Liver (tissue), 9 donors: Measurements from ENCODE around the gene CAMKV. TPM values are rescaled to one million over a fixed set of nuclear protein-coding genes. Genes with fewer than 3 reads are reported as not detected.
A peak's percentile ranks its signal among the peaks of the same experiment; 100 is the strongest.

Experiments used
- DNase-seq: peaks from one replicate; pipeline ENCODE4 v3.0.0-alpha.2; 2017; ENCODE audit warnings: low spot score
- H3K27ac ChIP-seq, 2 donors: one replicate each; pipeline ENCODE4 v1.7.0; 2013; ENCODE audit warnings: inconsistent platforms in 2 of 2, low read length in 2 of 2, control low read depth in 1 of 2, low read depth in 1 of 2, mild to moderate bottlenecking in 1 of 2
- H3K27me3 ChIP-seq, 4 donors: one replicate each; pipeline versions ENCODE4 v1.6.1 to v1.7.0; 2013; ENCODE audit warnings: low read length in 3 of 4, inconsistent platforms in 1 of 4, mild to moderate bottlenecking in 1 of 4, moderate library complexity in 1 of 4; ENCODE audit not compliant: control insufficient read depth in 4 of 4, insufficient read depth in 4 of 4
- H3K36me3 ChIP-seq, 4 donors: one replicate each; pipeline versions ENCODE4 v1.6.1 to v1.7.0; 2013; ENCODE audit warnings: low read length in 3 of 4, mild to moderate bottlenecking in 3 of 4, low read depth in 1 of 4, moderate library complexity in 1 of 4; ENCODE audit not compliant: control insufficient read depth in 4 of 4, insufficient read depth in 3 of 4
- H3K4me1 ChIP-seq, 4 donors: one replicate each; pipeline versions ENCODE4 v1.6.1 to v1.7.0; 2013; ENCODE audit warnings: low read length in 3 of 4, mild to moderate bottlenecking in 3 of 4, moderate library complexity in 1 of 4; ENCODE audit not compliant: control insufficient read depth in 4 of 4, insufficient read depth in 4 of 4
- H3K4me3 ChIP-seq, 3 donors: one replicate each; pipeline versions ENCODE4 v1.6.1 to v1.7.0; 2013; ENCODE audit warnings: low read length in 3 of 3, control low read depth in 1 of 3, low read depth in 1 of 3, mild to moderate bottlenecking in 1 of 3
- H3K9ac ChIP-seq, 2 donors: one replicate each; pipeline ENCODE4 v1.7.0; 2013; ENCODE audit warnings: low read length in 2 of 2, mild to moderate bottlenecking in 2 of 2, moderate library complexity in 2 of 2, control low read depth in 1 of 2, low read depth in 1 of 2
- H3K9me3 ChIP-seq, 4 donors: one replicate each; pipeline versions ENCODE4 v1.6.1 to v1.7.0; 2013; ENCODE audit warnings: low read length in 3 of 4; ENCODE audit not compliant: control insufficient read depth in 4 of 4
- EGR1 ChIP-seq, 2 donors: IDR thresholded peaks; 2 replicates each; pipeline ENCODE4 v1.6.1; 2016 to 2018; ENCODE audit warnings: antibody characterized with exemption in 2 of 2, low read depth in 2 of 2
- FOXA1 ChIP-seq: IDR thresholded peaks from 2 replicates; pipeline ENCODE4 v1.6.1; 2016; ENCODE audit warnings: antibody characterized with exemption
- FOXA2 ChIP-seq: IDR thresholded peaks from 2 replicates; pipeline ENCODE4 v1.6.1; 2016; ENCODE audit warnings: antibody characterized with exemption
- GABPA ChIP-seq, 2 donors: IDR thresholded peaks in 1 of 2; conservative IDR thresholded peaks in 1 of 2; 2 replicates each; pipeline ENCODE4 v1.6.1; 2016; ENCODE audit warnings: antibody characterized with exemption in 2 of 2, mild to moderate bottlenecking in 1 of 2, moderate library complexity in 1 of 2
- HNF4A ChIP-seq, 2 donors: conservative IDR thresholded peaks; 2 replicates each; pipeline ENCODE4 v1.6.1; 2016; ENCODE audit warnings: antibody characterized with exemption in 2 of 2, mild to moderate bottlenecking in 2 of 2
- NR2F2 ChIP-seq: IDR thresholded peaks from 2 replicates; pipeline ENCODE4 v1.6.1; 2016; ENCODE audit warnings: antibody characterized with exemption
- RAD21 ChIP-seq, 2 donors: IDR thresholded peaks; 2 replicates each; pipeline ENCODE4 v1.6.1; 2016; ENCODE audit warnings: antibody characterized with exemption in 2 of 2, mild to moderate bottlenecking in 2 of 2
- RXRA ChIP-seq, 2 donors: IDR thresholded peaks; 2 replicates each; pipeline ENCODE4 v1.6.1; 2017 to 2018; ENCODE audit warnings: antibody characterized with exemption in 2 of 2, mild to moderate bottlenecking in 1 of 2
- SP1 ChIP-seq: IDR thresholded peaks from 2 replicates; pipeline ENCODE4 v1.6.1; 2018; ENCODE audit warnings: antibody characterized with exemption, mild to moderate bottlenecking
- TAF1 ChIP-seq: conservative IDR thresholded peaks from 2 replicates; pipeline ENCODE4 v1.6.1; 2016; ENCODE audit warnings: antibody characterized with exemption, mild to moderate bottlenecking
- WGBS: extraction: QIAGEN DNeasy Blood & Tissue Kit; methylation state at CpG from one replicate; pipeline ENCODE4 v1.1.7; 2013; 5-methylcytosine and 5-hydroxymethylcytosine counted together
- polyA plus RNA-seq, 2 donors: library from polyadenylated mRNA; stranded (reverse) in 1 of 2; unstranded in 1 of 2; fragments of 200-250 nt in 1 of 2; fragments of >200 nt in 1 of 2; fragmentation: Nextera tagmentation in 1 of 2; extraction: Ambion mirVana in 1 of 2; gene quantifications; one replicate each; pipeline versions ENCODE4 v1.2.1 to v1.2.3, GENCODE V29; 2013 to 2015
- total RNA-seq, 2 donors: library from RNA; depleted of rRNA; stranded (reverse); fragments of >200 nt; gene quantifications; one replicate each; pipeline ENCODE4 v1.2.3, GENCODE V29; 2014
- TF ChIP-seq, protein P1 (sequence below): IDR thresholded peaks from 2 replicates; pipeline ENCODE4 v1.6.1; 2016; ENCODE audit warnings: antibody characterized with exemption
- TF ChIP-seq, protein P2 (sequence below): IDR thresholded peaks from 2 replicates; pipeline ENCODE4 v1.6.1; 2016; ENCODE audit warnings: antibody characterized with exemption, mild to moderate bottlenecking
- TF ChIP-seq, protein P3 (sequence below): IDR thresholded peaks from 2 replicates; pipeline ENCODE4 v1.6.1; 2016; ENCODE audit warnings: antibody characterized with exemption
- TF ChIP-seq, protein P4 (sequence below): fragments of 150-350 bp; IDR thresholded peaks from 2 replicates; pipeline ENCODE4 v1.5.1; 2017; ENCODE audit warnings: improper control_type of control experiment, low read depth, low read length; ENCODE audit not compliant: missing input control
- donor health status: healthy.
- donor health status: healthy.
- donor health status: healthy.
- donor health status: healthy.
- donor health status: healthy.

CAMKV gene
- total and polyA plus RNA-seq, 4 donors = not detected

DNA sequence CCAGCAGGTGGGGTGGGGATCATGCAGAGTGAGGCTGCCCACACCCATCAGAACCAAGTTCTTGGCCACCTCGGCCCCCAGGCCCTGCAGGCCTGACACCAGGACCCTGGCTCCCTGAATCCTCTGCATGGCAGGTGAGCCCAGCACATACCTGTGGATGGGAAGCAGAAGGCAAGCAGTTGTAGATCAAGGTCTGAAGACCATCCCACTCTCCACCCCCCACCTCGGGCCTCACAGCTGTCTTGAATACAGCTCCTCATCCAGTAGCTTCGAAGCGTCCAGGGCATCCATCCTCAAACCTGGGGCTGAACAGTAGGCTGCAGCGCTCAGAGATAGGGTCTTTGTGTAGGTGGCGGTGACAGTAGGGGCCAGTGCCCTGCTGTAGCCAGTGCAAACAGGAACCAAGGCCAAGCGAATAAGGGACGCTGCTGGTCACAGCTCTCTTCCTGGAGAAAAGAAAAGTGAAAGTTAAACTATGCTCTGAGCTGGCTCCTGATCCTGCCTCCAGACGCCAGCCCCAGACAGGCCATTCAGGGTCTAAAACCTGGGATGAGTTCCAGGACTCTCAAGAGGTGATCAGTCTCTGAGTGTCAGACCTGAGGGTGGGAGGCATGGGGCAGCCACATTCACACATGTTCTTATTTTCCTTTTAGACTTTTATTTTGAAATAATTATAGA is 56.1 kb downstream of the CAMKV start, which contains the start of gene UBA7:
Gene UBA7, minus strand, starts transcription at position 457 of the 678 bp plus-strand sequence. Its CDS starts 166 bp downstream, at position 291.
- Histone ChIP-seq H3K9me3 (no peaks in the 10 kb centered on the region), H3K9ac (peak within 1 kb of the TSS; percentile 63 to 79), H3K27ac (peak within 1 kb of the TSS; percentile 64 to 65), H3K27me3 (no peaks in the 10 kb centered on the region), H3K4me3 (peak within 1 kb of the TSS; percentile 45 to 79 (median 51)), H3K4me1 (peaks cover 0 to 34% (median 16%) of the 10 kb centered on the region in 4 donors), H3K36me3 (peaks cover 2 to 16% (median 10%) of the 10 kb centered on the region in 4 donors)
- WGBS = 12% methylated on average over 9 of the region's 9 CpGs
- peak; percentile 50 for DNase-seq
- TF ChIP-seq FOXA2 (peak; percentile 8), HNF4A (conservative IDR thresholded peaks at IDR 0.05) (peak; percentile 28 to 39), GABPA (IDR thresholded peaks at IDR 0.05 in 1 of 2, conservative IDR thresholded peaks at IDR 0.05 in 1 of 2) (peak in 1 of 2 donors; percentile 41), NR2F2 (peak; percentile 45), RAD21 (IDR thresholded peaks at IDR 0.05) (peak in 1 of 2 donors; percentile 34), RXRA (IDR thresholded peaks at IDR 0.05) (peak; percentile 60), TAF1 (no peak), SP1 (peak; percentile 72)
- TF ChIP-seq, protein P1, sequence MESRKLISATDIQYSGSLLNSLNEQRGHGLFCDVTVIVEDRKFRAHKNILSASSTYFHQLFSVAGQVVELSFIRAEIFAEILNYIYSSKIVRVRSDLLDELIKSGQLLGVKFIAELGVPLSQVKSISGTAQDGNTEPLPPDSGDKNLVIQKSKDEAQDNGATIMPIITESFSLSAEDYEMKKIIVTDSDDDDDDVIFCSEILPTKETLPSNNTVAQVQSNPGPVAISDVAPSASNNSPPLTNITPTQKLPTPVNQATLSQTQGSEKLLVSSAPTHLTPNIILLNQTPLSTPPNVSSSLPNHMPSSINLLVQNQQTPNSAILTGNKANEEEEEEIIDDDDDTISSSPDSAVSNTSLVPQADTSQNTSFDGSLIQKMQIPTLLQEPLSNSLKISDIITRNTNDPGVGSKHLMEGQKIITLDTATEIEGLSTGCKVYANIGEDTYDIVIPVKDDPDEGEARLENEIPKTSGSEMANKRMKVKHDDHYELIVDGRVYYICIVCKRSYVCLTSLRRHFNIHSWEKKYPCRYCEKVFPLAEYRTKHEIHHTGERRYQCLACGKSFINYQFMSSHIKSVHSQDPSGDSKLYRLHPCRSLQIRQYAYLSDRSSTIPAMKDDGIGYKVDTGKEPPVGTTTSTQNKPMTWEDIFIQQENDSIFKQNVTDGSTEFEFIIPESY = no peak
- TF ChIP-seq, protein P2, sequence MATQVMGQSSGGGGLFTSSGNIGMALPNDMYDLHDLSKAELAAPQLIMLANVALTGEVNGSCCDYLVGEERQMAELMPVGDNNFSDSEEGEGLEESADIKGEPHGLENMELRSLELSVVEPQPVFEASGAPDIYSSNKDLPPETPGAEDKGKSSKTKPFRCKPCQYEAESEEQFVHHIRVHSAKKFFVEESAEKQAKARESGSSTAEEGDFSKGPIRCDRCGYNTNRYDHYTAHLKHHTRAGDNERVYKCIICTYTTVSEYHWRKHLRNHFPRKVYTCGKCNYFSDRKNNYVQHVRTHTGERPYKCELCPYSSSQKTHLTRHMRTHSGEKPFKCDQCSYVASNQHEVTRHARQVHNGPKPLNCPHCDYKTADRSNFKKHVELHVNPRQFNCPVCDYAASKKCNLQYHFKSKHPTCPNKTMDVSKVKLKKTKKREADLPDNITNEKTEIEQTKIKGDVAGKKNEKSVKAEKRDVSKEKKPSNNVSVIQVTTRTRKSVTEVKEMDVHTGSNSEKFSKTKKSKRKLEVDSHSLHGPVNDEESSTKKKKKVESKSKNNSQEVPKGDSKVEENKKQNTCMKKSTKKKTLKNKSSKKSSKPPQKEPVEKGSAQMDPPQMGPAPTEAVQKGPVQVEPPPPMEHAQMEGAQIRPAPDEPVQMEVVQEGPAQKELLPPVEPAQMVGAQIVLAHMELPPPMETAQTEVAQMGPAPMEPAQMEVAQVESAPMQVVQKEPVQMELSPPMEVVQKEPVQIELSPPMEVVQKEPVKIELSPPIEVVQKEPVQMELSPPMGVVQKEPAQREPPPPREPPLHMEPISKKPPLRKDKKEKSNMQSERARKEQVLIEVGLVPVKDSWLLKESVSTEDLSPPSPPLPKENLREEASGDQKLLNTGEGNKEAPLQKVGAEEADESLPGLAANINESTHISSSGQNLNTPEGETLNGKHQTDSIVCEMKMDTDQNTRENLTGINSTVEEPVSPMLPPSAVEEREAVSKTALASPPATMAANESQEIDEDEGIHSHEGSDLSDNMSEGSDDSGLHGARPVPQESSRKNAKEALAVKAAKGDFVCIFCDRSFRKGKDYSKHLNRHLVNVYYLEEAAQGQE = peak; percentile 52
- TF ChIP-seq, protein P3, sequence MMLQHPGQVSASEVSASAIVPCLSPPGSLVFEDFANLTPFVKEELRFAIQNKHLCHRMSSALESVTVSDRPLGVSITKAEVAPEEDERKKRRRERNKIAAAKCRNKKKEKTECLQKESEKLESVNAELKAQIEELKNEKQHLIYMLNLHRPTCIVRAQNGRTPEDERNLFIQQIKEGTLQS = no peak

DNA sequence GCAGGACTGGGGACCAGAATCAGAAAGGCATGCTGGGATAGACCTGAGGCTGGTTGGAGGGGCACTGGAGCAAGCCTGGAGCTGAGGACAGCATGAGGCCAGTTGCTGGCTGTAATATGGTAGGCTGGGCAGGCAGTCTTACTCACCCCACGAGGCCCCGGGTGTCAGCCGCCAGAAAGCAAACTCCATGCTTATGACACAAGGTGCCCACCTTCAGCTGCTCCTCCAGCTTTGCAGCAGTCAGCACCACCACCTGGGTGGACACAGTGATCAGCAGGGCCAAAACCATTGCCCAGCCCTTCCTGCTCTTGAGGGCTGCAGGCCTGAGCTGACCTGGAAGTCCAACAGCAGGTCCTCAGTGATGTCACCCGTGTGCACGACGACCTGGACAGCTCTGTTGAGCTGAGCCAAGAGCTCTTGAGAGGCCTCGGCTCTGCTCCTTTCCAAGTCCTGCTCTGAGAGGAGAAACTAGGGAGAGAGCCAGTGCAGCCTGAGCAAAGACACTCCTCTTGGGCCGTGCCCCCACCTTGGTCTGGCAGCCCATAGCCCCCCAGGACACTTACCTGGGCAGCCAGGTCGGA is 56.7 kb downstream of the CAMKV start:
- Histone ChIP-seq H3K4me3 (peak overlapping the region; percentile 45 to 79 (median 51)), H3K27me3 (no peaks in the 10 kb centered on the region), H3K9ac (peak overlapping the region in 1 of 2 donors; percentile 79), H3K36me3 (peaks cover 2 to 16% (median 10%) of the 10 kb centered on the region in 4 donors), H3K9me3 (no peaks in the 10 kb centered on the region), H3K27ac (peak overlapping the region; percentile 64 to 65), H3K4me1 (peaks cover 0 to 37% (median 19%) of the 10 kb centered on the region in 4 donors)
- WGBS = 43% methylated on average over 9 of the region's 9 CpGs
- DNase-seq = no peak
- TF ChIP-seq, protein P3 = no peak
- TF ChIP-seq, protein P2 = no peak
- TF ChIP-seq, protein P4, sequence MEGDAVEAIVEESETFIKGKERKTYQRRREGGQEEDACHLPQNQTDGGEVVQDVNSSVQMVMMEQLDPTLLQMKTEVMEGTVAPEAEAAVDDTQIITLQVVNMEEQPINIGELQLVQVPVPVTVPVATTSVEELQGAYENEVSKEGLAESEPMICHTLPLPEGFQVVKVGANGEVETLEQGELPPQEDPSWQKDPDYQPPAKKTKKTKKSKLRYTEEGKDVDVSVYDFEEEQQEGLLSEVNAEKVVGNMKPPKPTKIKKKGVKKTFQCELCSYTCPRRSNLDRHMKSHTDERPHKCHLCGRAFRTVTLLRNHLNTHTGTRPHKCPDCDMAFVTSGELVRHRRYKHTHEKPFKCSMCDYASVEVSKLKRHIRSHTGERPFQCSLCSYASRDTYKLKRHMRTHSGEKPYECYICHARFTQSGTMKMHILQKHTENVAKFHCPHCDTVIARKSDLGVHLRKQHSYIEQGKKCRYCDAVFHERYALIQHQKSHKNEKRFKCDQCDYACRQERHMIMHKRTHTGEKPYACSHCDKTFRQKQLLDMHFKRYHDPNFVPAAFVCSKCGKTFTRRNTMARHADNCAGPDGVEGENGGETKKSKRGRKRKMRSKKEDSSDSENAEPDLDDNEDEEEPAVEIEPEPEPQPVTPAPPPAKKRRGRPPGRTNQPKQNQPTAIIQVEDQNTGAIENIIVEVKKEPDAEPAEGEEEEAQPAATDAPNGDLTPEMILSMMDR = no peak
- TF ChIP-seq SP1 (no peak), EGR1 (IDR thresholded peaks at IDR 0.05; ENCODE audit: low read depth in 2 of 2) (no peak), NR2F2 (no peak), TAF1 (no peak), GABPA (IDR thresholded peaks at IDR 0.05 in 1 of 2, conservative IDR thresholded peaks at IDR 0.05 in 1 of 2) (no peak), RXRA (IDR thresholded peaks at IDR 0.05) (no peak), FOXA2 (no peak), FOXA1 (no peak)
- TF ChIP-seq, protein P1 = no peak
